HCT116 (cell line): ENCODE measurements around the gene AOPEP. TPM values are rescaled to one million over a fixed set of nuclear protein-coding genes. Genes with fewer than 3 reads are reported as not detected.

Source experiments
- ATAC-seq: fragments of 200-7000 bp; cut with Tn5 transposase; 2 replicates; pipeline ENCODE4 v1.9.1; 2020; ENCODE audit warnings: mild to moderate bottlenecking, moderate library complexity
- BruUV-seq: library from RNA; stranded (reverse); fragments of 400-500 nt; replicated peaks from 2 replicates; lab custom pipeline; 2021; lab: Mats Ljungman, UMichigan
- CTCF ChIA-PET: fragments of 300-600 bp; sonication (Branson Sonifier 250); formaldehyde crosslinking; loops from one replicate; lab custom pipeline; 2021; ENCODE audit warnings: antibody characterized with exemption; lab: Charles Lee
- POLR2A ChIA-PET: fragments of 300-600, 350-600 bp; sonication (Branson Sonifier 250); formaldehyde crosslinking; loops from one replicate; lab custom pipeline; 2021; ENCODE audit warnings: antibody characterized with exemption; lab: Charles Lee
- RAD21 ChIA-PET, 2 experiments: fragments of 300-600 bp; sonication (Branson Sonifier 250); formaldehyde crosslinking; loops; one replicate each; lab custom pipeline; 2023; ENCODE audit warnings: low total read pairs in 2 of 2; ENCODE audit not compliant: uncharacterized antibody in 2 of 2, unreplicated experiment in 2 of 2, low non-redundant PET in 1 of 2; lab: Charles Lee
- DNase-seq: peaks from one replicate; pipeline ENCODE4 v3.0.0-alpha.2; 2010; ENCODE audit warnings: low read depth, low spot score
- H2AFZ ChIP-seq: fragments of 200-600 bp; shearing (Covaris generic), sonication (generic); 2 replicates; pipeline ENCODE4 v1.6.1; 2017; ENCODE audit warnings: low read depth, mixed run types, mixed read lengths, antibody characterized with exemption, low read length; ENCODE audit not compliant: poor library complexity, severe bottlenecking
- H3K27ac ChIP-seq: 2 replicates; pipeline ENCODE4 v1.5.1; 2012; ENCODE audit warnings: low read depth, low read length
- H3K27me3 ChIP-seq: fragments of 200-600 bp; sonication (generic); 2 replicates; pipeline ENCODE4 v1.6.1; 2016; ENCODE audit warnings: mixed run types, low read length, mixed read lengths; ENCODE audit not compliant: insufficient read depth
- H3K36me3 ChIP-seq, 2 experiments: fragments of 200-500 bp in 1 of 2; fragments of 200-600 bp in 1 of 2; sonication (Bioruptor generic) in 1 of 2; sonication (generic) in 1 of 2; 2 replicates each; pipeline versions ENCODE4 v1.5.1 to v1.6.1; 2014 to 2016; ENCODE audit warnings: low read length in 2 of 2, inconsistent platforms in 1 of 2, mixed read lengths in 1 of 2, mixed run types in 1 of 2; ENCODE audit not compliant: insufficient read depth in 2 of 2, control insufficient read depth in 1 of 2
- H3K4me1 ChIP-seq, 2 experiments: fragments of 200-600 bp in 1 of 2; sonication (generic) in 1 of 2; 2 replicates each; pipeline versions ENCODE4 v1.5.1 to v1.6.1; 2012 to 2017; ENCODE audit warnings: low read length in 2 of 2, inconsistent platforms in 1 of 2, mild to moderate bottlenecking in 1 of 2, mixed read lengths in 1 of 2, mixed run types in 1 of 2, moderate library complexity in 1 of 2; ENCODE audit not compliant: insufficient read depth in 2 of 2, control insufficient read depth in 1 of 2
- H3K4me2 ChIP-seq: fragments of 200-600 bp; sonication (generic); 2 replicates; pipeline ENCODE4 v1.6.1; 2017; ENCODE audit warnings: mixed run types, low read length, mixed read lengths
- H3K4me3 ChIP-seq, 2 experiments: fragments of 200-600 bp in 1 of 2; sonication (generic) in 1 of 2; replicated peaks in 1 of 2; 2 replicates each; pipeline ENCODE4 v1.5.1; 2011 to 2016; ENCODE audit warnings: low read length in 2 of 2, control low read depth in 1 of 2, low read depth in 1 of 2, mild to moderate bottlenecking in 1 of 2, mixed read lengths in 1 of 2, mixed run types in 1 of 2
- H3K79me2 ChIP-seq: fragments of 200-600 bp; sonication (generic); 2 replicates; pipeline ENCODE4 v1.6.1; 2017; ENCODE audit warnings: mild to moderate bottlenecking, mixed run types, low read length, moderate library complexity, mixed read lengths; ENCODE audit not compliant: insufficient read depth
- H3K9ac ChIP-seq: fragments of 200-600 bp; sonication (generic); 2 replicates; pipeline ENCODE4 v1.6.1; 2016; ENCODE audit warnings: low read length, mixed read lengths
- H3K9me2 ChIP-seq: fragments of 200-600 bp; sonication (generic), shearing (Covaris generic); 2 replicates; pipeline ENCODE4 v1.6.1; 2017; ENCODE audit warnings: mixed run types, mild to moderate bottlenecking, moderate library complexity; ENCODE audit not compliant: insufficient read depth
- H3K9me3 ChIP-seq, 2 experiments: fragments of 200-500 bp in 1 of 2; fragments of 200-600 bp in 1 of 2; sonication (Bioruptor generic) in 1 of 2; sonication (generic) in 1 of 2; 2 replicates each; pipeline ENCODE4 v1.6.1; 2014 to 2017; ENCODE audit warnings: low read length in 2 of 2, mixed read lengths in 2 of 2, inconsistent platforms in 1 of 2, low read depth in 1 of 2, mild to moderate bottlenecking in 1 of 2, mixed run types in 1 of 2, moderate library complexity in 1 of 2; ENCODE audit not compliant: control insufficient read depth in 1 of 2, insufficient read depth in 1 of 2
- H4K20me1 ChIP-seq: fragments of 200-600 bp; sonication (generic), shearing (Covaris generic); 2 replicates; pipeline ENCODE4 v1.6.1; 2017; ENCODE audit warnings: mixed run types, mild to moderate bottlenecking, moderate library complexity; ENCODE audit not compliant: insufficient read depth
- CBX3 ChIP-seq: IDR thresholded peaks from 2 replicates; pipeline ENCODE4 v1.6.1; 2012; ENCODE audit warnings: low read depth
- CEBPB ChIP-seq: IDR thresholded peaks from 2 replicates; pipeline ENCODE4 v1.6.1; 2012; ENCODE audit warnings: low read depth
- ELF1 ChIP-seq: IDR thresholded peaks from 2 replicates; pipeline ENCODE4 v1.6.1; 2012; ENCODE audit warnings: low read depth, borderline replicate concordance
- EZH2 ChIP-seq: fragments of 200-600 bp; sonication (generic); IDR thresholded peaks from 2 replicates; pipeline ENCODE4 v1.6.1; 2017; ENCODE audit warnings: antibody characterized with exemption, mixed run types
- EZH2phosphoT487 ChIP-seq: fragments of 200-600 bp; IDR thresholded peaks from 2 replicates; pipeline ENCODE4 v1.6.1; 2018; ENCODE audit warnings: antibody characterized with exemption, borderline replicate concordance
- FOSL1 ChIP-seq: IDR thresholded peaks from 2 replicates; pipeline ENCODE4 v1.6.1; 2012; ENCODE audit warnings: low read depth
- JUND ChIP-seq: IDR thresholded peaks from 2 replicates; pipeline ENCODE4 v1.6.1; 2012
- POLR2A ChIP-seq: IDR thresholded peaks from 2 replicates; pipeline ENCODE4 v1.7.0; 2011; ENCODE audit warnings: borderline replicate concordance; ENCODE audit not compliant: insufficient read depth, insufficient read length; ENCODE audit errors: extremely low read depth
- POLR2AphosphoS5 ChIP-seq: IDR thresholded peaks from 2 replicates; pipeline ENCODE4 v1.6.1; 2011; ENCODE audit warnings: mild to moderate bottlenecking, low read depth, low read length, moderate library complexity
- SIN3A ChIP-seq: IDR thresholded peaks from 2 replicates; pipeline ENCODE4 v1.6.1; 2012; ENCODE audit warnings: low read depth
- ZFX ChIP-seq: fragments of 450-650 bp; IDR thresholded peaks from 2 replicates; pipeline ENCODE4 v1.6.1; 2017
- ZNF274 ChIP-seq: fragments of 200-500 bp; sonication (Bioruptor generic); IDR thresholded peaks from 2 replicates; pipeline ENCODE4 v1.6.1; 2014; ENCODE audit warnings: mild to moderate bottlenecking, low read depth, low read length, inconsistent platforms
- intact Hi-C: fragments of 100-400 bp; cut with micrococcal nuclease; formaldehyde crosslinking; loops from 2 replicates; pipeline ENCODE4 v1.10.0; 2022
- total RNA-seq: library from RNA; stranded (reverse); gene quantifications from one replicate; pipeline ENCODE4 v1.2.1, GENCODE V29; 2021; ENCODE audit not compliant: unreplicated experiment
- TF ChIP-seq, protein P1 (sequence below): IDR thresholded peaks from 2 replicates; pipeline ENCODE4 v1.6.1; 2012; ENCODE audit warnings: low read depth
- TF ChIP-seq, protein P2 (sequence below): IDR thresholded peaks from 2 replicates; pipeline ENCODE4 v1.6.1; 2012
- TF ChIP-seq, protein P3 (sequence below): IDR thresholded peaks from 2 replicates; pipeline ENCODE4 v1.6.1; 2012

The AOPEP gene
- total RNA-seq, 1 experiment from 2014 or later, result 15.1 TPM

DNA sequence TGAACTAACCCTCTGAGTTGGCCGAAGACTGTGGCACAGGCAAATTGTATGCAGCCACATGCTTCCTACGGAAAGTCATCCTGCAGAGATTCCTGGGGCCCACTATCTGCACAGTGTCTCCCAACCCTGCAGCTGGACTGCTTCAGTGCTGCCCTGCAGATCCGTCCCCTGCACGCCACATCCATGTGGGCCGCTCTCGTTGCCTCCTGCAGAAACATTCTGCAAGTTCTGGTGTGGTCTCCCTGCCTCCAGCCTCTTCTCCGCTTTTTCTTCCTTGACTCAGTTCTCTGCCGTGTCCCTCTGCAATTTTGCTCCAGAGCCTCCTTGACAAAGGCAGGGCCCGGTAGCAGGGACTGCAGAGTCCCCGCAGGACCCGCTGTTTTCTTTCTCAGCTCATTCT, 249.0 kb downstream of the AOPEP start:
- Histone ChIP-seq H3K4me3 (no peak overlapping the region), H3K4me2 (no peak overlapping the region), H3K9me2 (no peaks in the 10 kb centered on the region), H4K20me1 (no peaks in the 10 kb centered on the region), H3K9ac (no peak overlapping the region), H3K27ac (no peak overlapping the region), H2AFZ (no peak overlapping the region), H3K4me1 (no peaks in the 10 kb centered on the region), H3K36me3 (no peaks in the 10 kb centered on the region), H3K79me2 (no peaks in the 10 kb centered on the region), H3K27me3 (no peaks in the 10 kb centered on the region), H3K9me3 (no peaks in the 10 kb centered on the region)
- ChIA-PET CTCF (no interaction called here), POLR2A (no interaction called here), RAD21 (no interaction called here)
- no peak for TF ChIP-seq FOSL1
- TF ChIP-seq, protein P1, sequence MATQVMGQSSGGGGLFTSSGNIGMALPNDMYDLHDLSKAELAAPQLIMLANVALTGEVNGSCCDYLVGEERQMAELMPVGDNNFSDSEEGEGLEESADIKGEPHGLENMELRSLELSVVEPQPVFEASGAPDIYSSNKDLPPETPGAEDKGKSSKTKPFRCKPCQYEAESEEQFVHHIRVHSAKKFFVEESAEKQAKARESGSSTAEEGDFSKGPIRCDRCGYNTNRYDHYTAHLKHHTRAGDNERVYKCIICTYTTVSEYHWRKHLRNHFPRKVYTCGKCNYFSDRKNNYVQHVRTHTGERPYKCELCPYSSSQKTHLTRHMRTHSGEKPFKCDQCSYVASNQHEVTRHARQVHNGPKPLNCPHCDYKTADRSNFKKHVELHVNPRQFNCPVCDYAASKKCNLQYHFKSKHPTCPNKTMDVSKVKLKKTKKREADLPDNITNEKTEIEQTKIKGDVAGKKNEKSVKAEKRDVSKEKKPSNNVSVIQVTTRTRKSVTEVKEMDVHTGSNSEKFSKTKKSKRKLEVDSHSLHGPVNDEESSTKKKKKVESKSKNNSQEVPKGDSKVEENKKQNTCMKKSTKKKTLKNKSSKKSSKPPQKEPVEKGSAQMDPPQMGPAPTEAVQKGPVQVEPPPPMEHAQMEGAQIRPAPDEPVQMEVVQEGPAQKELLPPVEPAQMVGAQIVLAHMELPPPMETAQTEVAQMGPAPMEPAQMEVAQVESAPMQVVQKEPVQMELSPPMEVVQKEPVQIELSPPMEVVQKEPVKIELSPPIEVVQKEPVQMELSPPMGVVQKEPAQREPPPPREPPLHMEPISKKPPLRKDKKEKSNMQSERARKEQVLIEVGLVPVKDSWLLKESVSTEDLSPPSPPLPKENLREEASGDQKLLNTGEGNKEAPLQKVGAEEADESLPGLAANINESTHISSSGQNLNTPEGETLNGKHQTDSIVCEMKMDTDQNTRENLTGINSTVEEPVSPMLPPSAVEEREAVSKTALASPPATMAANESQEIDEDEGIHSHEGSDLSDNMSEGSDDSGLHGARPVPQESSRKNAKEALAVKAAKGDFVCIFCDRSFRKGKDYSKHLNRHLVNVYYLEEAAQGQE, result no peak
- DNase-seq (no peak), ATAC-seq (no peak)
- BruUV-seq, result no TSS peak
- intact Hi-C loops, result no loop called here

DNA sequence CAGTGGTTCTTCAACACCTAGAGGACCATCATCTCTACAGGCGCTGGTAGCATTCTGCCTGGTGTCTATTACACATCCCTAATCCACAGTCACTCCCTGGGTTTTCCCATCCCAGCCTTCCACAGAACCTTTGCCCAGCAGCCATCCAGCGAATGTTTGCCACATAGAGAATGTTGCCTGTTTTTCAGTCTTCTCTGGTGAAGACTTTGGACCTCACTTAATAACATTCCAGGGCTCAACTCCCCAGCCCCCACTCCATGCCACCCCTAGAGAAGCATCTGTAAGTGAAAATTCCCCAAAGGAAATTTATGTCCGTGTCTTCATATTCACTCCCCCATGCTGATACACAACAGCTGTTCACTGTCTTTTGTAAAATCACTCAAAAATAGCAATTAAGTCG, 249.6 kb downstream of the AOPEP start:
- H3K36me3 ChIP-seq, result no peaks in the 10 kb centered on the region
- H3K4me3 ChIP-seq, result no peak overlapping the region
- DNase-seq, result no peak
- no peak overlapping the region for H3K9ac ChIP-seq
- BruUV-seq, result no TSS peak
- H3K27ac ChIP-seq, result no peak overlapping the region
- ChIA-PET CTCF (no interaction called here), RAD21 (no interaction called here), POLR2A (no interaction called here)
- no peaks in the 10 kb centered on the region for H4K20me1 ChIP-seq
- H3K4me2 ChIP-seq, result no peak overlapping the region
- no peaks in the 10 kb centered on the region for H3K27me3 ChIP-seq
- no peak for ATAC-seq
- no peaks in the 10 kb centered on the region for H3K9me3 ChIP-seq
- no peak overlapping the region for H2AFZ ChIP-seq
- TF ChIP-seq, protein P2, sequence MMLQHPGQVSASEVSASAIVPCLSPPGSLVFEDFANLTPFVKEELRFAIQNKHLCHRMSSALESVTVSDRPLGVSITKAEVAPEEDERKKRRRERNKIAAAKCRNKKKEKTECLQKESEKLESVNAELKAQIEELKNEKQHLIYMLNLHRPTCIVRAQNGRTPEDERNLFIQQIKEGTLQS, result no peak
- no peak for TF ChIP-seq JUND
- no peak for TF ChIP-seq EZH2
- TF ChIP-seq POLR2A, result no peak
- TF ChIP-seq POLR2AphosphoS5, result no peak
- TF ChIP-seq, protein P1, result no peak
- no peak for TF ChIP-seq ZNF274
- no peak for TF ChIP-seq EZH2phosphoT487
- no peak for TF ChIP-seq ZFX
- TF ChIP-seq, protein P3, sequence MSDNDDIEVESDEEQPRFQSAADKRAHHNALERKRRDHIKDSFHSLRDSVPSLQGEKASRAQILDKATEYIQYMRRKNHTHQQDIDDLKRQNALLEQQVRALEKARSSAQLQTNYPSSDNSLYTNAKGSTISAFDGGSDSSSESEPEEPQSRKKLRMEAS, result no peak
- no peak for TF ChIP-seq CEBPB
- no peak for TF ChIP-seq SIN3A
- no peak for TF ChIP-seq CBX3
- no peak for TF ChIP-seq ELF1
- H3K9me2 ChIP-seq, result no peaks in the 10 kb centered on the region
- intact Hi-C loops, result no loop called here
- no peaks in the 10 kb centered on the region for H3K4me1 ChIP-seq
- no peaks in the 10 kb centered on the region for H3K79me2 ChIP-seq
